Measurements from ENCODE around the gene PSORS1C2.

DNA sequence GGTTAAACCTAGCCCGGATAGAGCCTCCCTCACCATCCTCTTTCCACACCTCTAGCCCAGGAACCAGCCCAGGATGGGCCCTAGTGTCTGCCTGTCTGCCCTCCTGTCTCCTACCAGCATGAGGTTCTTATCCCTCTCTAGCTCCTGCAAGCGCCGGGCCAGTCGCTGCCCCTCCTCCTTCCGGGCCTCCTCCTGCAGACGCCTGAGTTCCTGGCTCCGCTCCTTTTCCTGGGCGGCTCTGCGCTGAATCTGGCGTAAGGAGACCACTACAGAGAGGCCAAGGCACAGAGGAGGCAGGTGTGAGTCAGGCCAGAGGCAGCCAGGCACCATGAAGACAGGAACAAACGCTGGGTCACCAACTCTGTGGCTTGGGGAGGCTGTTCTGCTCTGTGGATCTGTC lies 4.3 kb upstream of the PSORS1C2 start:
- TF ChIP-seq, protein P1, sequence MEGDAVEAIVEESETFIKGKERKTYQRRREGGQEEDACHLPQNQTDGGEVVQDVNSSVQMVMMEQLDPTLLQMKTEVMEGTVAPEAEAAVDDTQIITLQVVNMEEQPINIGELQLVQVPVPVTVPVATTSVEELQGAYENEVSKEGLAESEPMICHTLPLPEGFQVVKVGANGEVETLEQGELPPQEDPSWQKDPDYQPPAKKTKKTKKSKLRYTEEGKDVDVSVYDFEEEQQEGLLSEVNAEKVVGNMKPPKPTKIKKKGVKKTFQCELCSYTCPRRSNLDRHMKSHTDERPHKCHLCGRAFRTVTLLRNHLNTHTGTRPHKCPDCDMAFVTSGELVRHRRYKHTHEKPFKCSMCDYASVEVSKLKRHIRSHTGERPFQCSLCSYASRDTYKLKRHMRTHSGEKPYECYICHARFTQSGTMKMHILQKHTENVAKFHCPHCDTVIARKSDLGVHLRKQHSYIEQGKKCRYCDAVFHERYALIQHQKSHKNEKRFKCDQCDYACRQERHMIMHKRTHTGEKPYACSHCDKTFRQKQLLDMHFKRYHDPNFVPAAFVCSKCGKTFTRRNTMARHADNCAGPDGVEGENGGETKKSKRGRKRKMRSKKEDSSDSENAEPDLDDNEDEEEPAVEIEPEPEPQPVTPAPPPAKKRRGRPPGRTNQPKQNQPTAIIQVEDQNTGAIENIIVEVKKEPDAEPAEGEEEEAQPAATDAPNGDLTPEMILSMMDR (optimal IDR thresholded peaks at IDR 0.05 in 1 of 3, IDR thresholded peaks at IDR 0.05 in 1 of 3, conservative IDR thresholded peaks at IDR 0.05 in 1 of 3; ENCODE audit: extremely low read depth in 1 of 3, insufficient read depth in 2 of 3, low read length in 3 of 3), result no peak
- no peak for TF ChIP-seq EZH2 (IDR thresholded peaks at IDR 0.05; ENCODE audit: low read length)

Data from keratinocyte (primary cell).